Upper lobe of left lung (tissue), 6 donors: ENCODE data around the gene GPR25. TPM values are rescaled to one million over a fixed set of nuclear protein-coding genes. Genes with fewer than 3 reads are reported as not detected.

Source experiments
- ATAC-seq, 2 donors: fragments of 200-7000 bp; cut with Tn5 transposase; one replicate each; pipeline ENCODE4 v1.9.1; 2022; ENCODE audit warnings: mild to moderate bottlenecking in 2 of 2, moderate library complexity in 2 of 2; ENCODE audit not compliant: low FRiP score in 2 of 2
- DNase-seq, 2 donors: peaks; one replicate each; pipeline ENCODE4 v3.0.0-alpha.2; 2019 to 2020
- H3K27ac ChIP-seq, 4 donors: fragments of 200-600 bp; sonication (generic); one replicate each; pipeline ENCODE4 v1.5.1; 2016 to 2019
- H3K27me3 ChIP-seq, 4 donors: fragments of 200-600 bp; sonication (generic); one replicate each; pipeline ENCODE4 v1.5.1; 2017 to 2019
- H3K36me3 ChIP-seq, 4 donors: fragments of 200-600 bp; sonication (generic); one replicate each; pipeline ENCODE4 v1.5.1; 2016 to 2019
- H3K4me1 ChIP-seq, 4 donors: fragments of 200-600 bp; sonication (generic); one replicate each; pipeline ENCODE4 v1.5.1; 2018 to 2019
- H3K4me3 ChIP-seq, 4 donors: fragments of 200-600 bp; sonication (generic); one replicate each; pipeline ENCODE4 v1.5.1; 2017 to 2019; ENCODE audit warnings: mild to moderate bottlenecking in 2 of 4, moderate library complexity in 1 of 4
- H3K9me3 ChIP-seq, 4 donors: fragments of 200-600 bp; sonication (generic); one replicate each; pipeline ENCODE4 v1.5.1; 2018 to 2019
- EP300 ChIP-seq, 4 donors: sonication (generic); formaldehyde crosslinking; IDR thresholded peaks; one replicate each; pipeline ENCODE4 v1.5.1; 2017; ENCODE audit warnings: antibody characterized with exemption in 4 of 4, control low read depth in 2 of 4
- POLR2A ChIP-seq, 4 donors: fragments of 450-650 bp; IDR thresholded peaks; one replicate each; pipeline ENCODE4 v1.5.1; 2016 to 2017; ENCODE audit warnings: antibody characterized with exemption in 4 of 4, mild to moderate bottlenecking in 2 of 4
- POLR2AphosphoS5 ChIP-seq, 2 donors: sonication (generic); formaldehyde crosslinking; IDR thresholded peaks; one replicate each; pipeline ENCODE4 v1.5.1; 2017; ENCODE audit warnings: antibody characterized with exemption in 2 of 2
- WGBS, 2 donors: methylation state at CpG; one replicate each; pipeline ENCODE4 v1.1.5; 2017 to 2018; 5-methylcytosine and 5-hydroxymethylcytosine counted together
- total RNA-seq, 6 donors: library from RNA; depleted of rRNA in 4 of 6; stranded (reverse); fragments of >200 nt in 4 of 6; gene quantifications; one replicate each; pipeline versions ENCODE4 v1.1.0 to v1.2.1, GENCODE V29; 2016 to 2021
- TF ChIP-seq, protein P1 (sequence below), 6 experiments: fragments of 450-650 bp in 4 of 6; fragments of 200-600 bp in 2 of 6; sonication (generic) in 2 of 6; IDR thresholded peaks; one replicate each; pipeline ENCODE4 v1.5.1; 2016 to 2019; ENCODE audit warnings: antibody characterized with exemption in 6 of 6
- donor health status: DM: no; HTN: no; CAD: no; lungs with moderate emphysema.
- donor health status: DM: no; HTN: yes; CAD: no; lungs with severe emphysema.

The GPR25 gene
- total RNA-seq, 6 donors from 2014 or later, result 0.49 to 0.74 (median 0.54) TPM; not detected in 3

- Histone ChIP-seq H3K36me3 (no peaks in the 10 kb centered on the region), H3K27ac (no peak overlapping the region), H3K27me3 (peaks cover 0 to 19% (median 11%) of the 10 kb centered on the region in 4 donors), H3K4me1 (peaks cover 12 to 16% (median 13%) of the 10 kb centered on the region in 4 donors), H3K9me3 (no peaks in the 10 kb centered on the region), H3K4me3 (no peak overlapping the region)
- no peak for DNase-seq
- ATAC-seq, result no peak
- TF ChIP-seq, protein P1, sequence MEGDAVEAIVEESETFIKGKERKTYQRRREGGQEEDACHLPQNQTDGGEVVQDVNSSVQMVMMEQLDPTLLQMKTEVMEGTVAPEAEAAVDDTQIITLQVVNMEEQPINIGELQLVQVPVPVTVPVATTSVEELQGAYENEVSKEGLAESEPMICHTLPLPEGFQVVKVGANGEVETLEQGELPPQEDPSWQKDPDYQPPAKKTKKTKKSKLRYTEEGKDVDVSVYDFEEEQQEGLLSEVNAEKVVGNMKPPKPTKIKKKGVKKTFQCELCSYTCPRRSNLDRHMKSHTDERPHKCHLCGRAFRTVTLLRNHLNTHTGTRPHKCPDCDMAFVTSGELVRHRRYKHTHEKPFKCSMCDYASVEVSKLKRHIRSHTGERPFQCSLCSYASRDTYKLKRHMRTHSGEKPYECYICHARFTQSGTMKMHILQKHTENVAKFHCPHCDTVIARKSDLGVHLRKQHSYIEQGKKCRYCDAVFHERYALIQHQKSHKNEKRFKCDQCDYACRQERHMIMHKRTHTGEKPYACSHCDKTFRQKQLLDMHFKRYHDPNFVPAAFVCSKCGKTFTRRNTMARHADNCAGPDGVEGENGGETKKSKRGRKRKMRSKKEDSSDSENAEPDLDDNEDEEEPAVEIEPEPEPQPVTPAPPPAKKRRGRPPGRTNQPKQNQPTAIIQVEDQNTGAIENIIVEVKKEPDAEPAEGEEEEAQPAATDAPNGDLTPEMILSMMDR (IDR thresholded peaks at IDR 0.05), result no peak
- TF ChIP-seq POLR2AphosphoS5 (IDR thresholded peaks at IDR 0.05) (no peak), EP300 (IDR thresholded peaks at IDR 0.05) (no peak), POLR2A (IDR thresholded peaks at IDR 0.05) (no peak)
- 90 to 92% methylated on average over 4 to 5 of the region's 5 CpGs for WGBS, 2 donors
Measured at GRCh38 chr1:200875416-200875815, 2.6 kb downstream of the GPR25 start.

GRCh38 chr1:200877010-200877409 lies 4.2 kb downstream of the GPR25 start:
- Histone ChIP-seq H3K4me3 (no peak overlapping the region), H3K27me3 (peaks cover 0 to 19% (median 11%) of the 10 kb centered on the region in 4 donors), H3K4me1 (peaks cover 12 to 16% (median 13%) of the 10 kb centered on the region in 4 donors), H3K9me3 (no peaks in the 10 kb centered on the region), H3K36me3 (no peaks in the 10 kb centered on the region), H3K27ac (no peak overlapping the region)
- TF ChIP-seq EP300 (IDR thresholded peaks at IDR 0.05), result no peak
- TF ChIP-seq POLR2A (IDR thresholded peaks at IDR 0.05), result no peak
- no peak for TF ChIP-seq POLR2AphosphoS5 (IDR thresholded peaks at IDR 0.05)
- TF ChIP-seq, protein P1 (IDR thresholded peaks at IDR 0.05), result no peak
- ATAC-seq (no peak), DNase-seq (no peak)
- WGBS, 2 donors, result 88 to 96% methylated on average over 3 of the region's 3 CpGs

GRCh38 chr1:200877839-200878551 lies 5.2 kb downstream of the GPR25 start:
- DNase-seq (no peak), ATAC-seq (no peak)
- Histone ChIP-seq H3K9me3 (no peaks in the 10 kb centered on the region), H3K36me3 (no peaks in the 10 kb centered on the region), H3K4me1 (peaks cover 9 to 11% (median 10%) of the 10 kb centered on the region in 4 donors), H3K4me3 (no peak overlapping the region), H3K27me3 (peaks cover 0 to 12% (median 7%) of the 10 kb centered on the region in 4 donors), H3K27ac (no peak overlapping the region)
- TF ChIP-seq EP300 (IDR thresholded peaks at IDR 0.05) (no peak), POLR2AphosphoS5 (IDR thresholded peaks at IDR 0.05) (no peak), POLR2A (IDR thresholded peaks at IDR 0.05) (no peak)
- TF ChIP-seq, protein P1 (IDR thresholded peaks at IDR 0.05), result no peak
- 64 to 83% methylated on average over 6 of the region's 6 CpGs for WGBS, 2 donors

- no peaks in the 10 kb centered on the region for H3K27me3 ChIP-seq
- WGBS, 2 donors, result 66 to 85% methylated on average over 3 of the region's 3 CpGs
- H3K27ac ChIP-seq, result no peak overlapping the region
- no peaks in the 10 kb centered on the region for H3K4me1 ChIP-seq
- H3K4me3 ChIP-seq, result no peak overlapping the region
- TF ChIP-seq, protein P1 (IDR thresholded peaks at IDR 0.05), result no peak
- TF ChIP-seq POLR2AphosphoS5 (IDR thresholded peaks at IDR 0.05), result no peak
- TF ChIP-seq EP300 (IDR thresholded peaks at IDR 0.05), result no peak
- TF ChIP-seq POLR2A (IDR thresholded peaks at IDR 0.05), result no peak
- DNase-seq (no peak), ATAC-seq (no peak)
- H3K9me3 ChIP-seq, result no peaks in the 10 kb centered on the region
- no peaks in the 10 kb centered on the region for H3K36me3 ChIP-seq
Measured at GRCh38 chr1:200880212-200880611, 7.4 kb downstream of the GPR25 start.

GRCh38 chr1:200883118-200883517 lies 10.3 kb downstream of the GPR25 start:
- Histone ChIP-seq H3K4me1 (no peaks in the 10 kb centered on the region), H3K27ac (no peak overlapping the region), H3K36me3 (no peaks in the 10 kb centered on the region), H3K4me3 (no peak overlapping the region), H3K27me3 (no peaks in the 10 kb centered on the region), H3K9me3 (no peaks in the 10 kb centered on the region)
- WGBS, 2 donors, result 79 to 86% methylated on average over 3 of the region's 3 CpGs
- DNase-seq, result no peak
- no peak for ATAC-seq
- TF ChIP-seq POLR2AphosphoS5 (IDR thresholded peaks at IDR 0.05) (no peak), EP300 (IDR thresholded peaks at IDR 0.05) (no peak), POLR2A (IDR thresholded peaks at IDR 0.05) (no peak)
- TF ChIP-seq, protein P1 (IDR thresholded peaks at IDR 0.05), result no peak
